22Rv1 (cell line): ENCODE data around the gene TWIST2.

Source experiments
- CTCF ChIP-seq: fragments of 450-650 bp; IDR thresholded peaks from 2 replicates; pipeline ENCODE4 v1.5.1; 2017; ENCODE audit warnings: mild to moderate bottlenecking
- ZFX ChIP-seq: fragments of 450-650 bp; IDR thresholded peaks from 2 replicates; pipeline ENCODE4 v1.6.1; 2017; ENCODE audit warnings: antibody characterized with exemption, borderline replicate concordance

GRCh38 chr2:238810321-238810720 lies 37.6 kb upstream of the TWIST2 start:
- TF ChIP-seq CTCF: no peak
- no peak for TF ChIP-seq ZFX
